KOPT-K1 (cell line): ENCODE measurements around the gene MMP14.
"Not testable (repeated sequence)": the region's sequence is repeated elsewhere in the genome, so short reads cannot be mapped to it uniquely, and the experiment has no call there.

Source experiments
- H3K27ac ChIP-seq: fragments of 200-600 bp; sonication (generic); 2 replicates; pipeline ENCODE4 v1.5.1; 2016; ENCODE audit warnings: antibody characterized with exemption, mild to moderate bottlenecking, low read depth, low read length; ENCODE audit not compliant: poor library complexity, severe bottlenecking
- H3K36me3 ChIP-seq: fragments of 200-600 bp; sonication (generic); 2 replicates; pipeline ENCODE4 v1.5.1; 2017; ENCODE audit warnings: antibody characterized with exemption, mild to moderate bottlenecking, low read length, moderate library complexity; ENCODE audit not compliant: insufficient read depth
- H3K9me3 ChIP-seq: fragments of 200-600 bp; sonication (generic); 2 replicates; pipeline ENCODE4 v1.5.1; 2017; ENCODE audit warnings: antibody characterized with exemption, low read length, mild to moderate bottlenecking; ENCODE audit not compliant: insufficient read depth, poor library complexity, severe bottlenecking

The MMP14 gene

GRCh38 chr14:22829076-22829660 lies 7.2 kb upstream of the MMP14 start:
- not testable (repeated sequence) for H3K9me3 ChIP-seq
- Histone ChIP-seq H3K36me3 (peaks cover 26% of the 10 kb centered on the region), H3K27ac (peak overlapping the region; percentile 85)

- Histone ChIP-seq H3K9me3 (no peaks in the 10 kb centered on the region), H3K27ac (peak within 1 kb of the TSS; percentile 85), H3K36me3 (peaks cover 33% of the 10 kb centered on the region)
Observed at GRCh38 chr14:22829661-22830442, 6.5 kb upstream of the MMP14 start, which contains the start of gene MRPL52. MRPL52 (plus strand) TSS chr14:22829887; CDS start chr14:22829913, 26 bp downstream.

- peak overlapping the region; percentile 85 for H3K27ac ChIP-seq
- H3K9me3 ChIP-seq = no peaks in the 10 kb centered on the region
- peaks cover 39% of the 10 kb centered on the region for H3K36me3 ChIP-seq
Observed at GRCh38 chr14:22830443-22831010, 5.9 kb upstream of the MMP14 start.

- H3K36me3 ChIP-seq = peaks cover 41% of the 10 kb centered on the region
- no peak overlapping the region for H3K27ac ChIP-seq
- H3K9me3 ChIP-seq = no peaks in the 10 kb centered on the region
Observed at GRCh38 chr14:22835505-22835904, 880 bp upstream of the MMP14 start.

- Histone ChIP-seq H3K36me3 (peaks cover 31% of the 10 kb centered on the region), H3K9me3 (no peaks in the 10 kb centered on the region), H3K27ac (no peak overlapping the region)
Observed at GRCh38 chr14:22837114-22837749, 847 bp downstream of the MMP14 start.

- H3K36me3 ChIP-seq = peaks cover 27% of the 10 kb centered on the region
- no peak overlapping the region for H3K27ac ChIP-seq
Observed at GRCh38 chr14:22837750-22838538, 1.6 kb downstream of the MMP14 start.

GRCh38 chr14:22838631-22839041 lies 2.3 kb downstream of the MMP14 start:
- Histone ChIP-seq H3K27ac (no peak overlapping the region), H3K36me3 (peaks cover 21% of the 10 kb centered on the region), H3K9me3 (no peaks in the 10 kb centered on the region)

More at GRCh38 chr14:22837750-22838538, 1.6 kb downstream of the MMP14 start:
- H3K9me3 ChIP-seq = no peaks in the 10 kb centered on the region

GRCh38 chr14:22839159-22839779 lies 2.9 kb downstream of the MMP14 start:
- Histone ChIP-seq H3K27ac (no peak overlapping the region), H3K36me3 (peaks cover 14% of the 10 kb centered on the region), H3K9me3 (no peaks in the 10 kb centered on the region)

- Histone ChIP-seq H3K27ac (no peak overlapping the region), H3K9me3 (no peaks in the 10 kb centered on the region), H3K36me3 (no peaks in the 10 kb centered on the region)
Observed at GRCh38 chr14:22841311-22841710, 4.9 kb downstream of the MMP14 start.

- Histone ChIP-seq H3K9me3 (no peaks in the 10 kb centered on the region), H3K36me3 (no peaks in the 10 kb centered on the region), H3K27ac (no peak overlapping the region)
Observed at GRCh38 chr14:22841769-22842168, 5.4 kb downstream of the MMP14 start.

GRCh38 chr14:22842211-22843122 lies 6.1 kb downstream of the MMP14 start:
- Histone ChIP-seq H3K9me3 (no peaks in the 10 kb centered on the region), H3K36me3 (no peaks in the 10 kb centered on the region), H3K27ac (no peak overlapping the region)

GRCh38 chr14:22843123-22843925 lies 6.9 kb downstream of the MMP14 start:
- no peak overlapping the region for H3K27ac ChIP-seq

More at GRCh38 chr14:22843123-22843925, 6.9 kb downstream of the MMP14 start:
- Histone ChIP-seq H3K36me3 (no peaks in the 10 kb centered on the region), H3K9me3 (no peaks in the 10 kb centered on the region)
